Measurements from ENCODE around the gene YWHAQ. TPM values are rescaled to one million over a fixed set of nuclear protein-coding genes. Genes with fewer than 3 reads are reported as not detected.
"Not testable (repeated sequence)": the region's sequence is repeated elsewhere in the genome, so short reads cannot be mapped to it uniquely, and the experiment has no call there.

The YWHAQ gene
- total and polyA plus RNA-seq, 9 of the 15 experiments (the other 6 are each of a cell fraction or from before 2014, with no cell fraction given): 63.1 to 359 (median 203) TPM

GRCh38 chr2:9611549-9611912, 19.3 kb downstream of the YWHAQ start:
- intact Hi-C loops (cut with micrococcal nuclease); H3K4me3 ChIP-seq; DNase-seq (ENCODE audit: extremely low read depth in 1 of 4, low spot score in 3 of 4); H3K4me2 ChIP-seq (ENCODE audit: insufficient read depth, low read length); BruUV-seq (replicated peaks); FAIRE-seq; H2AFZ ChIP-seq (ENCODE audit: low read depth, low read length); H3K9me3 ChIP-seq (replicated peaks; ENCODE audit: control insufficient read depth, insufficient read depth, low read depth, low read length); H4K20me1 ChIP-seq (replicated peaks; ENCODE audit: control insufficient read depth, insufficient read depth, low read length); ATAC-seq; CTCF ChIA-PET (ENCODE audit: low intra/inter-chr PET ratio); H3K27ac ChIP-seq (ENCODE audit: extremely low read depth, low read depth, low read length); H3K27me3 ChIP-seq (ENCODE audit: control insufficient read depth in 2 of 2, insufficient read depth in 2 of 2, low read length in 2 of 2); H3K4me1 ChIP-seq (replicated peaks in 1 of 2; ENCODE audit: control insufficient read depth in 2 of 2, insufficient read depth in 2 of 2, low read length in 2 of 2); H3K9ac ChIP-seq (ENCODE audit: insufficient read depth in 1 of 2, low read depth in 2 of 2, low read length in 2 of 2); H3K9me1 ChIP-seq (ENCODE audit: control insufficient read depth, insufficient read depth, low read length); in situ Hi-C loops (cut with MboI); TF ChIP-seq TEAD4 (CRISPR knock-in tag; IDR thresholded peaks at IDR 0.05; ENCODE audit: borderline replicate concordance): not testable (repeated sequence)
- TF ChIP-seq TEAD1 (CRISPR knock-in tag; IDR thresholded peaks at IDR 0.05) (peak in 1 of 2 experiments; percentile 88; a peak in 1 of 4 replicates), TEAD2 (tag; IDR thresholded peaks at IDR 0.05) (peak; percentile 59; the same call in 1 of the 2 replicates), TEAD4 (IDR thresholded peaks at IDR 0.05; ENCODE audit: low read length) (peak; percentile 33; the same call in 1 of the 2 replicates)
- WGBS (ENCODE audit: insufficient coverage, low coverage, missing lambda C conversion rate): 86% methylated on average over 8 of the region's 8 CpGs
- POLR2A ChIA-PET: interaction anchor here (0.7 to 1.3 kb wide), 6 partner anchors 8 to 53 kb away, joined by 3 to 5 read pairs (median 3); no protein-coding TSS in a partner anchor
- peaks cover 99% of the 10 kb centered on the region for H3K79me2 ChIP-seq (ENCODE audit: control insufficient read depth, insufficient read depth, low read length)
- H3K36me3 ChIP-seq (ENCODE audit: control insufficient read depth, insufficient read depth, low read length): peaks cover 26% of the 10 kb centered on the region; the same call in 2 of the 3 replicates

- in situ Hi-C loops (cut with MboI): no loop called here
- DNase-seq (ENCODE audit: extremely low read depth in 1 of 4, low spot score in 3 of 4) (no peak), ATAC-seq (no peak), FAIRE-seq (no peak)
- BruUV-seq (replicated peaks): no TSS peak
- H2AFZ ChIP-seq (ENCODE audit: low read depth, low read length): no peak overlapping the region
- H4K20me1 ChIP-seq (replicated peaks; ENCODE audit: control insufficient read depth, insufficient read depth, low read length): peaks cover 10% of the 10 kb centered on the region; the same call in 1 of the 2 replicates
- H3K36me3 ChIP-seq (ENCODE audit: control insufficient read depth, insufficient read depth, low read length): peaks cover 25% of the 10 kb centered on the region; the same call in 2 of the 3 replicates
- TF ChIP-seq SAP30 (IDR thresholded peaks at IDR 0.05; ENCODE audit: borderline replicate concordance, insufficient read depth, low read depth, low read length, poor library complexity, severe bottlenecking): no peak
- TF ChIP-seq FOXO4 (CRISPR knock-in tag; IDR thresholded peaks at IDR 0.05): no peak
- no peak for TF ChIP-seq RBM39 (optimal IDR thresholded peaks at IDR 0.05; ENCODE audit: low read depth, low read length)
- no peak for TF ChIP-seq ZNF23 (CRISPR knock-in tag; IDR thresholded peaks at IDR 0.05)
- no peak for TF ChIP-seq ZBED1 (IDR thresholded peaks at IDR 0.05)
- TF ChIP-seq CHD2 (IDR thresholded peaks at IDR 0.05; ENCODE audit: low read depth, low read length): no peak
- TF ChIP-seq CBX2 (IDR thresholded peaks at IDR 0.05; ENCODE audit: insufficient read depth, low read length, poor library complexity, severe bottlenecking): no peak
- TF ChIP-seq ZFX (CRISPR knock-in tag; IDR thresholded peaks at IDR 0.05): no peak
- no peak for TF ChIP-seq CCAR2 (IDR thresholded peaks at IDR 0.05; ENCODE audit: low read depth, low read length)
- no peaks in the 10 kb centered on the region for H3K9me1 ChIP-seq (ENCODE audit: control insufficient read depth, insufficient read depth, low read length)
- WGBS (ENCODE audit: insufficient coverage, low coverage, missing lambda C conversion rate): 69% methylated on average over 7 of the region's 7 CpGs
- peaks cover 5 to 9% of the 10 kb centered on the region in 2 experiments; a peak in 3 of 5 replicates for H3K4me1 ChIP-seq (replicated peaks in 1 of 2; ENCODE audit: control insufficient read depth in 2 of 2, insufficient read depth in 2 of 2, low read length in 2 of 2)
- CTCF ChIA-PET (ENCODE audit: low intra/inter-chr PET ratio): no interaction called here
- POLR2A ChIA-PET: interaction anchor here (0.7 to 1.3 kb wide), 6 partner anchors 9 to 52 kb away, joined by 3 to 5 read pairs (median 3); no protein-coding TSS in a partner anchor
- H3K27ac ChIP-seq (ENCODE audit: extremely low read depth, low read depth, low read length): no peak overlapping the region
- H3K9me3 ChIP-seq (replicated peaks; ENCODE audit: control insufficient read depth, insufficient read depth, low read depth, low read length): no peaks in the 10 kb centered on the region
- no peak overlapping the region for H3K9ac ChIP-seq (ENCODE audit: insufficient read depth in 1 of 2, low read depth in 2 of 2, low read length in 2 of 2)
- no peak overlapping the region for H3K4me2 ChIP-seq (ENCODE audit: insufficient read depth, low read length)
- intact Hi-C loops (cut with micrococcal nuclease): no loop called here
- no peak overlapping the region for H3K4me3 ChIP-seq
- peaks cover 99% of the 10 kb centered on the region for H3K79me2 ChIP-seq (ENCODE audit: control insufficient read depth, insufficient read depth, low read length)
- H3K27me3 ChIP-seq (ENCODE audit: control insufficient read depth in 2 of 2, insufficient read depth in 2 of 2, low read length in 2 of 2): no peaks in the 10 kb centered on the region
These were observed 19.8 kb downstream of the YWHAQ start for GRCh38 chr2:9610781-9611548.

All from K562 (cell line).